GM12878 (cell line): ENCODE results near the gene ARHGAP22.

ENCODE experiments used
- BRCA1 ChIP-seq: IDR thresholded peaks from 2 replicates; pipeline ENCODE4 v1.6.1; 2011; ENCODE audit warnings: low read depth, low read length, improper control_type of control experiment
- CREB1 ChIP-seq: IDR thresholded peaks from 2 replicates; pipeline ENCODE4 v1.6.1; 2012; ENCODE audit warnings: low read depth, mild to moderate bottlenecking, inconsistent platforms
- EED ChIP-seq: sonication (generic); IDR thresholded peaks from 2 replicates; pipeline ENCODE4 v1.6.1; 2016; ENCODE audit warnings: antibody characterized with exemption, low read depth
- EGR1 ChIP-seq, 2 experiments: IDR thresholded peaks; 1 replicate in 1 of 2; 2 replicates in 1 of 2; pipeline ENCODE4 v1.6.1; 2011 to 2012; ENCODE audit warnings: low read depth in 2 of 2, low read length in 2 of 2, borderline replicate concordance in 1 of 2, mild to moderate bottlenecking in 1 of 2, moderate library complexity in 1 of 2
- EZH2 ChIP-seq: IDR thresholded peaks from 2 replicates; pipeline ENCODE4 v1.6.1; 2012; ENCODE audit warnings: low read depth, mild to moderate bottlenecking, control low read depth, inconsistent platforms, low read length, borderline replicate concordance; ENCODE audit not compliant: control insufficient read depth
- NRF1 ChIP-seq: conservative IDR thresholded peaks from 2 replicates; pipeline ENCODE4 v1.6.1; 2011; ENCODE audit warnings: mild to moderate bottlenecking, low read depth, low read length, improper control_type of control experiment
- POLR2A ChIP-seq: IDR thresholded peaks from 2 replicates; pipeline ENCODE4 v1.6.1; 2011; ENCODE audit warnings: low read depth, mild to moderate bottlenecking, low read length
- SREBF2 ChIP-seq: IDR thresholded peaks from 2 replicates; pipeline ENCODE4 v1.6.1; 2012; ENCODE audit warnings: mild to moderate bottlenecking, low read length
- ZZZ3 ChIP-seq: IDR thresholded peaks from 2 replicates; pipeline ENCODE4 v1.6.1; 2011; ENCODE audit warnings: low read depth; ENCODE audit not compliant: control insufficient read depth, insufficient read length
- TF ChIP-seq, protein P1 (sequence below): IDR thresholded peaks from 2 replicates; pipeline ENCODE4 v1.6.1; 2012; ENCODE audit warnings: low read depth, low read length, improper control_type of control experiment
- TF ChIP-seq, protein P2 (sequence below): fragments of 450-650 bp; IDR thresholded peaks from 2 replicates; pipeline ENCODE4 v1.6.1; 2017; ENCODE audit warnings: antibody characterized with exemption, mild to moderate bottlenecking, moderate library complexity
- TF ChIP-seq, protein P3 (sequence below), 3 experiments: IDR thresholded peaks in 2 of 3; conservative IDR thresholded peaks in 1 of 3; 2 replicates each; pipeline ENCODE4 v1.5.1; 2011; ENCODE audit warnings: low read depth in 3 of 3, low read length in 3 of 3, mild to moderate bottlenecking in 3 of 3, control low read depth in 2 of 3, moderate library complexity in 2 of 3, inconsistent platforms in 1 of 3, mixed read lengths in 1 of 3; ENCODE audit not compliant: control insufficient read depth in 2 of 3, insufficient read depth in 1 of 3; ENCODE audit errors: extremely low read depth in 1 of 3
- TF ChIP-seq, protein P4 (sequence below): IDR thresholded peaks from 2 replicates; pipeline ENCODE4 v1.6.1; 2012; ENCODE audit warnings: mild to moderate bottlenecking, low read depth, low read length

DNA sequence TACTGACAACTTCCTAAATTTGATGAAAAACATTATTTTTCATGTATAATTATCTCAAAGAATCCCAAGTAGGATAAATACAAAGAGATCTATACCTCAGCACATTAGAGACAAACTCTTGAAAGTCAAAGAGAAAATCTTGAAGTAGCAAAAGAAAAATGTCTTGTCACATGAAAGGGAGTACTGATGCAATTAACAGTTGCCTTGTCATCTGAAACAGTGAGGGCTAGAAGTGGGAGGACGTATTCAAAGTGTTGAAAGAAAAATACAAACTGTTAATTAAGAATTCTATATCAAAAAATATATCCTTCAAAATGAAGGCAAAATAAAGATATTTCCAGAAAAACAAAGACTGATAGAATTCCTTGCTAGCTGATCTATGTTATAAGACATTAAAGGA lies 35.5 kb upstream of the ARHGAP22 start:
- TF ChIP-seq POLR2A (no peak), NRF1 (no peak), EZH2 (no peak), EGR1 (IDR thresholded peaks at IDR 0.05; ENCODE audit: borderline replicate concordance in 1 of 2, low read depth in 2 of 2, low read length in 2 of 2) (no peak), ZZZ3 (no peak), CREB1 (no peak), BRCA1 (no peak), EED (no peak), SREBF2 (no peak)
- TF ChIP-seq, protein P1, sequence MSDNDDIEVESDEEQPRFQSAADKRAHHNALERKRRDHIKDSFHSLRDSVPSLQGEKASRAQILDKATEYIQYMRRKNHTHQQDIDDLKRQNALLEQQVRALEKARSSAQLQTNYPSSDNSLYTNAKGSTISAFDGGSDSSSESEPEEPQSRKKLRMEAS, result no peak
- TF ChIP-seq, protein P2, sequence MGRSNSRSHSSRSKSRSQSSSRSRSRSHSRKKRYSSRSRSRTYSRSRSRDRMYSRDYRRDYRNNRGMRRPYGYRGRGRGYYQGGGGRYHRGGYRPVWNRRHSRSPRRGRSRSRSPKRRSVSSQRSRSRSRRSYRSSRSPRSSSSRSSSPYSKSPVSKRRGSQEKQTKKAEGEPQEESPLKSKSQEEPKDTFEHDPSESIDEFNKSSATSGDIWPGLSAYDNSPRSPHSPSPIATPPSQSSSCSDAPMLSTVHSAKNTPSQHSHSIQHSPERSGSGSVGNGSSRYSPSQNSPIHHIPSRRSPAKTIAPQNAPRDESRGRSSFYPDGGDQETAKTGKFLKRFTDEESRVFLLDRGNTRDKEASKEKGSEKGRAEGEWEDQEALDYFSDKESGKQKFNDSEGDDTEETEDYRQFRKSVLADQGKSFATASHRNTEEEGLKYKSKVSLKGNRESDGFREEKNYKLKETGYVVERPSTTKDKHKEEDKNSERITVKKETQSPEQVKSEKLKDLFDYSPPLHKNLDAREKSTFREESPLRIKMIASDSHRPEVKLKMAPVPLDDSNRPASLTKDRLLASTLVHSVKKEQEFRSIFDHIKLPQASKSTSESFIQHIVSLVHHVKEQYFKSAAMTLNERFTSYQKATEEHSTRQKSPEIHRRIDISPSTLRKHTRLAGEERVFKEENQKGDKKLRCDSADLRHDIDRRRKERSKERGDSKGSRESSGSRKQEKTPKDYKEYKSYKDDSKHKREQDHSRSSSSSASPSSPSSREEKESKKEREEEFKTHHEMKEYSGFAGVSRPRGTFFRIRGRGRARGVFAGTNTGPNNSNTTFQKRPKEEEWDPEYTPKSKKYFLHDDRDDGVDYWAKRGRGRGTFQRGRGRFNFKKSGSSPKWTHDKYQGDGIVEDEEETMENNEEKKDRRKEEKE, result no peak
- TF ChIP-seq, protein P3, sequence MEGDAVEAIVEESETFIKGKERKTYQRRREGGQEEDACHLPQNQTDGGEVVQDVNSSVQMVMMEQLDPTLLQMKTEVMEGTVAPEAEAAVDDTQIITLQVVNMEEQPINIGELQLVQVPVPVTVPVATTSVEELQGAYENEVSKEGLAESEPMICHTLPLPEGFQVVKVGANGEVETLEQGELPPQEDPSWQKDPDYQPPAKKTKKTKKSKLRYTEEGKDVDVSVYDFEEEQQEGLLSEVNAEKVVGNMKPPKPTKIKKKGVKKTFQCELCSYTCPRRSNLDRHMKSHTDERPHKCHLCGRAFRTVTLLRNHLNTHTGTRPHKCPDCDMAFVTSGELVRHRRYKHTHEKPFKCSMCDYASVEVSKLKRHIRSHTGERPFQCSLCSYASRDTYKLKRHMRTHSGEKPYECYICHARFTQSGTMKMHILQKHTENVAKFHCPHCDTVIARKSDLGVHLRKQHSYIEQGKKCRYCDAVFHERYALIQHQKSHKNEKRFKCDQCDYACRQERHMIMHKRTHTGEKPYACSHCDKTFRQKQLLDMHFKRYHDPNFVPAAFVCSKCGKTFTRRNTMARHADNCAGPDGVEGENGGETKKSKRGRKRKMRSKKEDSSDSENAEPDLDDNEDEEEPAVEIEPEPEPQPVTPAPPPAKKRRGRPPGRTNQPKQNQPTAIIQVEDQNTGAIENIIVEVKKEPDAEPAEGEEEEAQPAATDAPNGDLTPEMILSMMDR (IDR thresholded peaks at IDR 0.05 in 2 of 3, conservative IDR thresholded peaks at IDR 0.05 in 1 of 3; ENCODE audit: control insufficient read depth in 2 of 3, extremely low read depth in 1 of 3, insufficient read depth in 1 of 3, low read depth in 3 of 3, low read length in 3 of 3), result no peak
- TF ChIP-seq, protein P4, sequence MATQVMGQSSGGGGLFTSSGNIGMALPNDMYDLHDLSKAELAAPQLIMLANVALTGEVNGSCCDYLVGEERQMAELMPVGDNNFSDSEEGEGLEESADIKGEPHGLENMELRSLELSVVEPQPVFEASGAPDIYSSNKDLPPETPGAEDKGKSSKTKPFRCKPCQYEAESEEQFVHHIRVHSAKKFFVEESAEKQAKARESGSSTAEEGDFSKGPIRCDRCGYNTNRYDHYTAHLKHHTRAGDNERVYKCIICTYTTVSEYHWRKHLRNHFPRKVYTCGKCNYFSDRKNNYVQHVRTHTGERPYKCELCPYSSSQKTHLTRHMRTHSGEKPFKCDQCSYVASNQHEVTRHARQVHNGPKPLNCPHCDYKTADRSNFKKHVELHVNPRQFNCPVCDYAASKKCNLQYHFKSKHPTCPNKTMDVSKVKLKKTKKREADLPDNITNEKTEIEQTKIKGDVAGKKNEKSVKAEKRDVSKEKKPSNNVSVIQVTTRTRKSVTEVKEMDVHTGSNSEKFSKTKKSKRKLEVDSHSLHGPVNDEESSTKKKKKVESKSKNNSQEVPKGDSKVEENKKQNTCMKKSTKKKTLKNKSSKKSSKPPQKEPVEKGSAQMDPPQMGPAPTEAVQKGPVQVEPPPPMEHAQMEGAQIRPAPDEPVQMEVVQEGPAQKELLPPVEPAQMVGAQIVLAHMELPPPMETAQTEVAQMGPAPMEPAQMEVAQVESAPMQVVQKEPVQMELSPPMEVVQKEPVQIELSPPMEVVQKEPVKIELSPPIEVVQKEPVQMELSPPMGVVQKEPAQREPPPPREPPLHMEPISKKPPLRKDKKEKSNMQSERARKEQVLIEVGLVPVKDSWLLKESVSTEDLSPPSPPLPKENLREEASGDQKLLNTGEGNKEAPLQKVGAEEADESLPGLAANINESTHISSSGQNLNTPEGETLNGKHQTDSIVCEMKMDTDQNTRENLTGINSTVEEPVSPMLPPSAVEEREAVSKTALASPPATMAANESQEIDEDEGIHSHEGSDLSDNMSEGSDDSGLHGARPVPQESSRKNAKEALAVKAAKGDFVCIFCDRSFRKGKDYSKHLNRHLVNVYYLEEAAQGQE, result no peak
